PC-9 (cell line): Measurements from ENCODE around the gene ID4. TPM values are rescaled to one million over a fixed set of nuclear protein-coding genes. Genes with fewer than 3 reads are reported as not detected.

ENCODE experiments used
- BruUV-seq: library from RNA; stranded (reverse); fragments of 400-500 nt; replicated peaks from 2 replicates; lab custom pipeline; 2021; lab: Mats Ljungman, UMichigan
- CTCF ChIA-PET: fragments of 300-600 bp; sonication (Branson Sonifier 250); formaldehyde crosslinking; loops from one replicate; lab custom pipeline; 2022; ENCODE audit warnings: antibody characterized with exemption; lab: Charles Lee
- POLR2A ChIA-PET: fragments of 300-600 bp; sonication (Branson Sonifier 250); formaldehyde crosslinking; loops from one replicate; lab custom pipeline; 2022; ENCODE audit warnings: antibody characterized with exemption; ENCODE audit not compliant: unreplicated experiment; lab: Charles Lee
- DNase-seq, 2 experiments: peaks; one replicate each; pipeline versions ENCODE4 v3.0.0 to v3.0.0-alpha.2; 2015 to 2022; ENCODE audit warnings: mixed read lengths in 1 of 2
- H2AFZ ChIP-seq: fragments of 200-600 bp; sonication (generic); 2 replicates; pipeline ENCODE4 v1.8.1; 2017; ENCODE audit warnings: antibody characterized with exemption
- H3F3A ChIP-seq: fragments of 200-600 bp; sonication (generic); 2 replicates; pipeline ENCODE4 v1.8.1; 2017; ENCODE audit warnings: antibody characterized with exemption, mild to moderate bottlenecking, low read depth; ENCODE audit not compliant: insufficient read depth
- H3K27ac ChIP-seq: fragments of 200-600 bp; sonication (generic); 2 replicates; pipeline ENCODE4 v1.6.1; 2016; ENCODE audit warnings: mixed run types
- H3K27me3 ChIP-seq: fragments of 200-600 bp; sonication (generic); 2 replicates; pipeline ENCODE4 v1.6.1; 2016; ENCODE audit warnings: low read depth, mixed run types; ENCODE audit not compliant: insufficient read depth
- H3K36me3 ChIP-seq: fragments of 200-600 bp; sonication (generic); 2 replicates; pipeline ENCODE4 v1.6.1; 2016; ENCODE audit warnings: low read depth, mixed run types
- H3K4me1 ChIP-seq: fragments of 200-600 bp; sonication (generic); replicated peaks from 2 replicates; pipeline ENCODE4 v1.6.1; 2016; ENCODE audit warnings: mixed run types; ENCODE audit not compliant: insufficient read depth
- H3K4me2 ChIP-seq: fragments of 200-600 bp; sonication (generic); 2 replicates; pipeline ENCODE4 v1.6.1; 2017; ENCODE audit warnings: mixed run types
- H3K4me3 ChIP-seq: fragments of 200-600 bp; sonication (generic); 2 replicates; pipeline ENCODE4 v1.6.1; 2016; ENCODE audit warnings: mixed run types
- H3K79me2 ChIP-seq: fragments of 200-600 bp; sonication (generic); 2 replicates; pipeline ENCODE4 v1.6.1; 2017; ENCODE audit warnings: low read depth, mixed run types
- H3K9me2 ChIP-seq: fragments of 200-600 bp; sonication (generic); 2 replicates; pipeline ENCODE4 v1.8.1; 2017; ENCODE audit warnings: mild to moderate bottlenecking; ENCODE audit not compliant: insufficient read depth
- H3K9me3 ChIP-seq: fragments of 200-600 bp; sonication (generic); 2 replicates; pipeline ENCODE4 v1.8.1; 2016; ENCODE audit warnings: low read depth; ENCODE audit not compliant: insufficient read depth
- H4K20me1 ChIP-seq: fragments of 200-600 bp; sonication (generic); 2 replicates; pipeline ENCODE4 v1.8.1; 2017; ENCODE audit not compliant: insufficient read depth
- EZH2 ChIP-seq: fragments of 200-600 bp; sonication (generic); IDR thresholded peaks from 2 replicates; pipeline ENCODE4 v1.8.0; 2017; ENCODE audit warnings: antibody characterized with exemption, low read depth
- intact Hi-C: fragments of 100-400 bp; cut with micrococcal nuclease; formaldehyde crosslinking; loops from one replicate; pipeline ENCODE4 v1.10.0; 2022; ENCODE audit not compliant: unreplicated experiment
- total RNA-seq: library from RNA; stranded (reverse); gene quantifications from 2 replicates; pipeline ENCODE4 v1.2.3, GENCODE V29; 2021
- TF ChIP-seq, protein P1 (sequence below): fragments of 200-600 bp; sonication (generic); conservative IDR thresholded peaks from 2 replicates; pipeline ENCODE4 v1.6.1; 2017; ENCODE audit warnings: mixed run types, antibody characterized with exemption, mild to moderate bottlenecking, moderate library complexity

ID4 gene
- total RNA-seq, 1 experiment from 2014 or later, result 4.4 TPM

DNA sequence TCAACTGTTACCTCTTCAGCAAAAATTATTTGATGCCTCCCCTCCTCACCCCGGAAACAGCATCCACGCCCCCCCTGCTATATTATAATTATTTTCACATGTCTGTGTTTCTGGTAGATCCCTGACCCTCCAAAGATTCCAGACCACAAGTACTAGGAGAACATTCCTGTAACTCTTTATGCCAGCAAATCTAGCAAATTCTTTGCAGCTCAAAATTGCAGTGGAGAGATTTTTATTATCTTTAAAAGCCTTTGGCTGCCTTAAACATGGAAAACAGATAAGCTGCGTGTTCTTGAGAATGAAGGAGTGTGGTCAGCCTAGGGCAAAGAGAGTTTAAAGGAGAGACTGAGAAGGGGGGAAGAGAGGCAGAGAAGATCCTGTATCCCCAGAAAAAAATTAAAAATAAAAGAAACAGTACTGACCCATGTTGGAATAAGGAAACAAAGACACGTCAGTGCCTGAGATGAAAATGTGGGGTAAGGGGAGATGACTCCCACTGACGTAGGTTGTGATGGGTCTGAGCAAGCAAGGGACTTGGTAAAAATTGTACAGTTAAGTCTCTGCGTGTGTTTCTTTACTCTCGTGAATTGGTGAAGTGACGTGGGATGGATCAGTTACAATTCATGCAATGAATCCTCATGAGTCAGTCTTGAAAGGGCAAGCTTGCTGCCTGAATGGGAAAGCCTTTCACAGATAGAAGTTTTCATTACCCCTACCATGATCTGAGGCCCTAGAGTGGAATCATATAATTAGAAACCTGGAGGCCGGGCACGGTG lies 8.3 kb downstream of the ID4 start:
- H3K27me3 ChIP-seq, result no peaks in the 10 kb centered on the region
- no peaks in the 10 kb centered on the region; the same call in 1 of the 2 replicates for H3K9me2 ChIP-seq
- no peaks in the 10 kb centered on the region for H3K36me3 ChIP-seq
- H4K20me1 ChIP-seq, result no peaks in the 10 kb centered on the region
- H3K4me3 ChIP-seq, result no peak overlapping the region
- ChIA-PET POLR2A (interaction anchor here (0.6 kb wide), 1 partner anchor 241 kb away, joined by 6 read pairs; no protein-coding TSS in a partner anchor), CTCF (no interaction called here)
- DNase-seq, result no peak
- TF ChIP-seq, protein P1, sequence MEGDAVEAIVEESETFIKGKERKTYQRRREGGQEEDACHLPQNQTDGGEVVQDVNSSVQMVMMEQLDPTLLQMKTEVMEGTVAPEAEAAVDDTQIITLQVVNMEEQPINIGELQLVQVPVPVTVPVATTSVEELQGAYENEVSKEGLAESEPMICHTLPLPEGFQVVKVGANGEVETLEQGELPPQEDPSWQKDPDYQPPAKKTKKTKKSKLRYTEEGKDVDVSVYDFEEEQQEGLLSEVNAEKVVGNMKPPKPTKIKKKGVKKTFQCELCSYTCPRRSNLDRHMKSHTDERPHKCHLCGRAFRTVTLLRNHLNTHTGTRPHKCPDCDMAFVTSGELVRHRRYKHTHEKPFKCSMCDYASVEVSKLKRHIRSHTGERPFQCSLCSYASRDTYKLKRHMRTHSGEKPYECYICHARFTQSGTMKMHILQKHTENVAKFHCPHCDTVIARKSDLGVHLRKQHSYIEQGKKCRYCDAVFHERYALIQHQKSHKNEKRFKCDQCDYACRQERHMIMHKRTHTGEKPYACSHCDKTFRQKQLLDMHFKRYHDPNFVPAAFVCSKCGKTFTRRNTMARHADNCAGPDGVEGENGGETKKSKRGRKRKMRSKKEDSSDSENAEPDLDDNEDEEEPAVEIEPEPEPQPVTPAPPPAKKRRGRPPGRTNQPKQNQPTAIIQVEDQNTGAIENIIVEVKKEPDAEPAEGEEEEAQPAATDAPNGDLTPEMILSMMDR, result no peak
- no peak for TF ChIP-seq EZH2
- H3K4me1 ChIP-seq, result no peaks in the 10 kb centered on the region
- no peaks in the 10 kb centered on the region for H3F3A ChIP-seq
- H3K27ac ChIP-seq, result no peak overlapping the region
- no TSS peak for BruUV-seq
- H3K4me2 ChIP-seq, result no peak overlapping the region
- no peaks in the 10 kb centered on the region for H3K79me2 ChIP-seq
- intact Hi-C loops, result no loop called here
- no peak overlapping the region for H2AFZ ChIP-seq
- no peaks in the 10 kb centered on the region for H3K9me3 ChIP-seq

DNA sequence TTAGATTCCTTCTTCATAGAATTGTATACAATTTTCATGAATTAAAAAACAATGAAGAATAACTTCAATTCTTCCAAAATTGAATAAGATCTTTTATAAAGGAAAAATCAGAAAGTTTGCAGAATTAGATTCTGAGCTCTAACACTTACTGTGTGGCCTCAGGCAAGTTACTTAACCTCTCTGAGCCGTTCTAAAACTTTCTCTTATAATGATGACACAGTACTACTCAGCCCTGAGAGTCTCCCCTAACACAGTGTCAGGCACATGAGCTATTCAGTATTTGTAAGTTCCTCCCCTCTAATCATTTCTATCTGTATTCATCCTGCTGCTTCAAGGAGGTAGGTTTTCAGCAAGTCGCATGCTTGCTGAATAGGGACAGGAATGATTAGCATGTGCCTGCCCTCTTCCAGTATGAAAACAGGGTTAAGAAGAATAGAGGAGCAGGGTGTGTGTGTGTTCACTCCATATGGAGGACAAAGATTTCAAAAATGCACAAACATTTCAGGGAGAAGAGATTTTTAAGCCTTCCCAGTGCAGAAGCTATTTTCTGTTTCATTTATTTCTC lies 11.4 kb downstream of the ID4 start:
- Histone ChIP-seq H4K20me1 (no peaks in the 10 kb centered on the region), H3K27ac (no peak overlapping the region), H3K9me3 (no peaks in the 10 kb centered on the region), H3K27me3 (no peaks in the 10 kb centered on the region), H3K36me3 (no peaks in the 10 kb centered on the region), H3K4me2 (no peak overlapping the region), H3K79me2 (no peaks in the 10 kb centered on the region), H2AFZ (no peak overlapping the region), H3K4me1 (0 out of 2 replicates have a peak, but pooled peaks cover 4% of the 10 kb centered on the region), H3K9me2 (no peaks in the 10 kb centered on the region; the same call in 1 of the 2 replicates), H3K4me3 (no peak overlapping the region), H3F3A (no peaks in the 10 kb centered on the region)
- ChIA-PET CTCF (no interaction called here), POLR2A (no interaction called here)
- no peak for DNase-seq
- no TSS peak for BruUV-seq
- intact Hi-C loops, result no loop called here
- no peak for TF ChIP-seq EZH2
- TF ChIP-seq, protein P1, result no peak

DNA sequence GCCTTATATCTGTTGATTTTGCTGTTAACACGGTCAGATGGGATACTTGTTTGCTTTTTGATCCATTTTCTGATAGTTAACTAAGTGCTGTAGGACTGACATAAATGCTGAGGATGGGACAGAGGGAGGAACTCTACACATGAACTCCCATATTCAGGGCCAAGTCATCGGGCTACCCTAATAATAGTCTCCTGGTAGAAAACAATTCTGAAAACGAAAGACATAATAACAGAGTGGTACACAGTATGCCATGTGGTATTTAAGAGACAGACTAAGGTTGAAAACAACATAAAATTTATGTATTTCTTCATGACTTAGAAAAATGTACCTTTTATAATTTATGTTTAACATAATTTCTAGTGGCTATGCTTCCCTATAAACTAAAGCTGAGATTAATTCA lies 12.0 kb downstream of the ID4 start:
- BruUV-seq, result no TSS peak
- H3K4me3 ChIP-seq, result no peak overlapping the region
- 0 out of 2 replicates have a peak, but pooled peaks cover 4% of the 10 kb centered on the region for H3K4me1 ChIP-seq
- ChIA-PET CTCF (no interaction called here), POLR2A (interaction anchor here (0.7 kb wide), 1 partner anchor 527 kb away, joined by 4 read pairs; no protein-coding TSS in a partner anchor)
- no peaks in the 10 kb centered on the region for H3K27me3 ChIP-seq
- H3K4me2 ChIP-seq, result no peak overlapping the region
- H3K9me2 ChIP-seq, result no peaks in the 10 kb centered on the region
- intact Hi-C loops, result no loop called here
- H4K20me1 ChIP-seq, result no peaks in the 10 kb centered on the region
- H2AFZ ChIP-seq, result no peak overlapping the region
- no peak for DNase-seq
- H3K36me3 ChIP-seq, result no peaks in the 10 kb centered on the region
- H3K27ac ChIP-seq, result no peak overlapping the region
- no peak for TF ChIP-seq EZH2
- TF ChIP-seq, protein P1, result no peak
- H3K9me3 ChIP-seq, result no peaks in the 10 kb centered on the region
- no peaks in the 10 kb centered on the region for H3K79me2 ChIP-seq
- no peaks in the 10 kb centered on the region for H3F3A ChIP-seq
